ENCODE measurements around the gene SLC35F4.
"Not testable (repeated sequence)": the region's sequence is repeated elsewhere in the genome, so short reads cannot be mapped to it uniquely, and the experiment has no call there.

Gene SLC35F4

GRCh38 chr14:57771801-57772200 lies 94.1 kb downstream of the SLC35F4 start:
- no peak for DNase-seq

GRCh38 chr14:57769863-57770523 lies 95.9 kb downstream of the SLC35F4 start:
- no peak for DNase-seq

DNA sequence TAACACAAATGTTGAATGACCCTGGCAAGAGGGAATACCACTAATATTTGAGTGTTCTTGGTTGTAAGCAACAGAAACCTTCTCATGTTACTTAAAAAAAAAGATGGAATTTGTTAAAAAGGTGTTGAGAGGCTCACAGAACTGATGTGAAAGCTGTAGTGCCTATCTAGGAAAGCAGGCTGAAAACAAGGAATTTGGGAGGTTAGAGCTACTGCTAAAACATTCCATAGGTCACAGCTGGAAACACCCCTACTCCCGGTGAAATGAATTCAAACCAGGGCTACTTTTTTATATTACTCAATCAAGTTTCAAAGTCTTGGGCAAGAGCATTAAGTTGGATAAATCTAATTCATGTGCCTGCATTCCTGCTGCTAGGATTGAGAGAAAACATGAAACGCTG lies 104.1 kb downstream of the SLC35F4 start:
- DNase-seq: no peak

DNA sequence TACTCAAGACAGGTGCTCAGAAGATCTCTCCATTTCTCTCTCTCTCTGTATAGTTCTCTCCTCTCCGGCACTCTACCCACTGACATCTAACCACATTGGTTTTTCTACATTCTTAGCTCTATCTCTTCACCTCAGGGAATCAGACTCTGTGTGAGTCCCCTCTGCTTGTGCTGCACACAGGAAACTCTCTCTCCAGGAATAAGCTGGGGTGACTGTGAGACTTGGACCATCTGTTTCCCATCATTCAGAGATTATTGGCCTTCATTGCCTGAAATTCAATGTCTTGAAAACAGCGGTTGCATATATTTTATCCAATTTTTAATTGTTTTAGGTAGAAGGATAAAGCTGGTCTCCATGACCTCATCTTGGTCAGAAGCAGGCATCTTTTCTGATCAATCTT lies 105.0 kb downstream of the SLC35F4 start:
- no peak for DNase-seq

- no peak for DNase-seq
Measured at GRCh38 chr14:57755018-57755521, 110.8 kb downstream of the SLC35F4 start.

GRCh38 chr14:57754527-57754926 lies 111.4 kb downstream of the SLC35F4 start:
- DNase-seq: no peak

DNA sequence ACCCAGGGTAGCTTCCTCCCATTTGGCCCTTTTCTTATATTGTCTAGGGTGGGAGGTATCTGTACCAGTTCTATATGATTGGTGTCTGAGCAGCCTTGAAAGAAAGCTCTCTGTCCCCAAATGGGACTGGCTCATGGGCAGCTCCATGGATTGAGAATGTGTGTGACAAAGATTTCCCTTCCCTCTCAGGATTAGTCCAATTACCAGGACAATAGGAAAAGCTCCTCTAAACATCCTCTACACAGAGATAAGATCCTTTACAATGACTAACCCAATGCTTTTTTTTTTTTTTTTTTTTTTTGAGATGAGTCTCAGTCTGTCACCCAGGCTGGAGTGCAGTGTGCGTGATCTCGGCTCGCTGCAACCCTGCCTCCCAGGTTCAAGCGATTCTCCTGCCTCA lies 112.1 kb downstream of the SLC35F4 start:
- DNase-seq: no peak

GRCh38 chr14:57752142-57752695 lies 113.7 kb downstream of the SLC35F4 start:
- DNase-seq: not testable (repeated sequence)

- DNase-seq: no peak
Measured at GRCh38 chr14:57751400-57751799, 114.5 kb downstream of the SLC35F4 start.

GRCh38 chr14:57749267-57749666 lies 116.6 kb downstream of the SLC35F4 start:
- no peak for DNase-seq

- no peak for DNase-seq
Measured at GRCh38 chr14:57748279-57748678, 117.6 kb downstream of the SLC35F4 start.

DNA sequence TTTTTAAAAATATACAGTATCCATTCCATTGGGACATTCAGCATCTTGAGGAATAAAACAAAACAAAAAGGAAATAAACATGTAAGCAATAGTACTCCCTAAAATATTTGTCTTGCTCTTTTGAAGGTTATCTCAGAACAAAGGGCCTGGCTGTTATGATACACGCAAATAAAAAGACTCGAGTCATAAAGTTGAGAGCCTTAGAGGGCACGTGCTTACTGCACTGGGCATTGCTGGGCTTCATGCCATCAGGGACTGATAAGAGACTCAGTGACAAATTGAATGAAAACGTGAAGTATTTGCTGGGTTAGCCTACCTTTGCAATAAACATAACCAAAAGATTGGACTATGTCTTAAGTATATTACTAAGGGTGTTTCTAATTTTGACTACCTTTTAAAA lies 118.9 kb downstream of the SLC35F4 start:
- DNase-seq: no peak

DNA sequence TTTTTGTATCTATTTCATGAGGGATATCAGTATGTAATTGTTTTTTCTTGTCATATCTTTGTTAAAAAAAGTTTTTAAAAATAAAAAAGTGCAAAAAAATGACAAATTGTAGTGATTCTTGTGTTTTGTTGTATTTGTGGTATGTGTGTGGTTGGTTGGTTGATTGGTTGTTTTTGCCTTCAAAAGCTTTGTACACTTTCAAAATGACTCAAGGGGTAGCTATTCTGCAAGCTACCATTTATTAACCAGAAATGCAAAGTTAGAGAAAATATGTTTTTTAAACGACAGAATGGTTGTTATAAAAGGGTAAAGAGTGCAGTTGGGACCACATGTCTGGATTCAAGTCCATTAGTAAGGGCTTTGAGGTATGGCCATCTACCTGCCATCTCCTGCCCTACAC lies 119.3 kb downstream of the SLC35F4 start:
- DNase-seq: no peak

DNA sequence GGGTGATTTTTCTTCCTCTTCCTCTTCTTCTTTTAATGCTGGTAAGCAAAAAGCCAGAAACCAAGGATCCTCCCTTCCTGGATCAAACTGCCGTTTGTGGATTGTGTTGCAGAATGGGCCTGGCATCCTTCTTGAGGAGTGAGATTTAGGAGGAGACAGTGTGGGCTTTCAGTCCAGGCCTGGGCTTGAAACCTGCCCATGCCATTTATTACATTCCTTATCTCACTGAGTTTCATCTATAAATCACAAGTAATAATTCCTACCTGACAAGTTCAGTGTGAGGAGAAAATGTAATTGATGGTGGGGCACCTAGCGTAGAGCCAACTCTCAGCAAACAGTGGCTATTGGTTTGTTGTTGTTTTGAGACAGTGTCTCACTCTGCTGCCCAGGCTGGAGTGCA lies 126.4 kb downstream of the SLC35F4 start:
- no peak for DNase-seq

- no peak for DNase-seq
Measured at GRCh38 chr14:57737598-57737997, 128.3 kb downstream of the SLC35F4 start.

DNA sequence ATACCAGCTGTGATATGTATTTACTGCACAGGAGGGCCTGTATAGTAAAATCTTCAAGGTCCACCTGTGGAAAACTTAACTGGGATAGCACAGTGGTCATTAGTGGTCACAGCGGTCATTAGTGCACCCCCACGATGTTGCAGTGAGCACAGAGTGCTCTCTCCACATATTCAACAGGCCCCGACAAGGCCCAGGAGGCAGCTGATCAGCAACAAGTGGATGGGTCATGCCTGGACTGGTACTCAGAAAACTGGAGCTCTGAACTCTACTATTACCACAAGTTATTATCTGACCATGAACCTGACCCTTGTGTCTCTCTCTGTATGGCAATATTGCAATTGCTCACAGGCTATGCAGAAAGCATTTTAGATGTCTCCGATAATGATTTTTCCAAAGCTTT lies 129.5 kb downstream of the SLC35F4 start:
- no peak for DNase-seq

DNA sequence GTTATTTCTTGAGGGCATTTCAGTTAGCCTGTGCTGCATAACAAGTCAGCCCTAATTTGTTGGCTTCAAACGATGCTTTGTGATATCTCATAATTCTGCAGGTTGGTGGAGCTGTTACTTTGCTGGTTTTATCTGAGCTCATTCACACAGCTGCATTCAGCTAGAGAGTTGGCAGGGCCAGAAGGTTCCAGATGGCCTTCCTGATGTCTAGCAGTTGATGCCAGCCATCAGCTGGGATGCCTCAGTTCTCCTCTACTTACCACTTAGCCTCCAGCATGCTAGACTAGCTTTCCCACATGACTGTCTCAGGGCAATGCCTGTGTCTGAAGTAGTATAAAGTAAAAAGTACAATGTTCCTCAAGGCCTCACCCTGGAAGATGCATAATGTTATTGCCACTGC lies 130.6 kb downstream of the SLC35F4 start:
- no peak for DNase-seq

- DNase-seq: no peak
Measured at GRCh38 chr14:57732463-57733285, 133.2 kb downstream of the SLC35F4 start.

DNA sequence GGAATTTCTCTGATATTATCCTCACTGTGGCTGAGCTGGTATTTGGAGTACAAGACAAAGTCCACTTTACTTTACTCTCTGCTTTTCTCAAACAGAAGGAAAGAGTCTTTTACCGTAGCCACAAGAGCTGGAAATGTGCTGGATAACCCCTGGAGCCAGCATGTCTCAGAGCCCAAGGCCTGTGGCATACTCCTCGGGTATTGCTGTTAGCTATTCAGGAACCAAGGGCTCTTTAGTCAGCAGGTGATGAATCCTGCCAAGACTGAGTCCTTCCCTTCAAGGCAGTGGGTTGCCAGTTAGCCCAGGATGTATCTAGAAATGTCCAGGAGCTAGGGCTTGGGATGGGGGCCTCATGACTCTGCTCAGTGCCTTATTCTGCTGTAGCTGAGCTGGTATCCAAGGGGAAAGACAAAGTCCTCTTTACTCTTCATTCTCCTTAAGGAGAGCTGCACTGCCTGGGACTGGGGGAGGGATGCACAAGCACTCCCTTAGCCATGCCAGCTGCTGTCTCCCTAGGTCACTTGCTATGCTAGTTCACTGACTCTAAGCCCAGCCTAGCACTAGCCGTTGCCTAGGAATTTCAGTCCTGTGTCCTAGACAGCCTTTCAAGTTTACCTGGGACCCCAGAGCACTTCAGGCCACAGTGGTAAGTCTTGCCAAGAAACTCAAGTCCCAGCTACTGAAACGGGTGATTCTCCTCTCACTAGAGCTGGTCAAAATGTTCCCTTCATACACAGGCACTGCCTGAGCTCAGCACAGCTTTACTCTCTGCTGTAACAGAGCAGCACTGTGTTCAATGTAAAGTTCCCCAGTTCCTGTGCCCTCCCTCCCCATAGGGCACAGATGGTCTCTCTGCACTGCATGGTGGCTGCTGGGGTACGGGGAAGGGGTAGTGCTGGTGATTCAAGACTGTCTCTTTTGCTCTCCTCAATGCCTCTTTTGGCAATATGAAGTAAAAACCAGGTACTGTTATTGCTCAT lies 136.4 kb downstream of the SLC35F4 start:
- no peak for DNase-seq

- DNase-seq: no peak
Measured at GRCh38 chr14:57725399-57726077, 140.4 kb downstream of the SLC35F4 start.

DNA sequence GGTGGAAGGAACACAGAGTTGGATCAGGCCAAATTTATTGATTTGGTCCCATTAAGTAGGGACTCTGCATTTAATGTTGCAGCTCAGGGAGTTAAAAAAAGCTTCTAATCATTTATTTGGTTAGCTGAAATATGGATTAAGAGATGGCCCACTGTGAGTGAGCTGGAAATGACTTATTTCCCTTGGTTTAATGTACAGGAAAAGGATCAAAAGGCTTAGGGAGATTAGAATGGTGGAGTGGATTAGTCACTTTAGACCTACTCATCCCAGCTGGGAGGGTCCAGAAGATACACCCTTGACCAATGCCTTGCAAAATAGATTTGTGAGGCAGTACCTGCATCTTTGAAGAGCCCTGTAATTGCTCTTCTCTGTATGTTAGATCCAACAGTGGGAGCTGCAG lies 143.8 kb downstream of the SLC35F4 start:
- DNase-seq: not testable (repeated sequence)

GRCh38 chr14:57714487-57714931 lies 151.4 kb downstream of the SLC35F4 start:
- no peak for DNase-seq
